CD4-positive, alpha-beta T cell treated with Interleukin-4 for 4 hours (primary cell): ENCODE results near the gene FXYD6.
A peak's percentile ranks its signal among the peaks of the same experiment; 100 is the strongest.

Experiments used
- DNase-seq: peaks from one replicate; pipeline ENCODE4 v3.0.0-alpha.2; 2020

FXYD6 gene

DNA sequence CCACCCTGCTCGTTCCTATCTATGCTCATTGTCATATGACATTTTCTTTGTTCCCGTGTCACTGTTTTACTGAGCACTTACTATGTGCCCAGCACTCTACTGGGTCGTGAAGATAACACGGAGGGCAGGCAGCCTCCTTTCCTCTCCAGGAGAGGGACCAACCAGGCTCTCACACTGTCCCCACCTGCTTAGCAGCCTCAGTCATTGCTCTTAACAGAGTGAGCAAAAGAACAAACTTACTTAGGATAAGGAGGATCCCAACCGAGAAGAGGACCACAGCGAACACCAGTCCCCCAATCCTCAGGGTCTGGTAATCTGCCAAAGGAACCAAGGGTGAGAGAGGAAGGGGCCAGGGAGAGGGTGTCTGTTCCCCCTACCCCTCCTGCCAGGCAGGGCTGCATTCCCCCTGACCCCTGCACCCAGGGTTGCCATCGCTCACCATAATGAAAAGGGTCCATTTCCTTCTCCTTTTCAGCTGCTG lies 34.9 kb downstream of the FXYD6 start:
- no peak for DNase-seq

DNA sequence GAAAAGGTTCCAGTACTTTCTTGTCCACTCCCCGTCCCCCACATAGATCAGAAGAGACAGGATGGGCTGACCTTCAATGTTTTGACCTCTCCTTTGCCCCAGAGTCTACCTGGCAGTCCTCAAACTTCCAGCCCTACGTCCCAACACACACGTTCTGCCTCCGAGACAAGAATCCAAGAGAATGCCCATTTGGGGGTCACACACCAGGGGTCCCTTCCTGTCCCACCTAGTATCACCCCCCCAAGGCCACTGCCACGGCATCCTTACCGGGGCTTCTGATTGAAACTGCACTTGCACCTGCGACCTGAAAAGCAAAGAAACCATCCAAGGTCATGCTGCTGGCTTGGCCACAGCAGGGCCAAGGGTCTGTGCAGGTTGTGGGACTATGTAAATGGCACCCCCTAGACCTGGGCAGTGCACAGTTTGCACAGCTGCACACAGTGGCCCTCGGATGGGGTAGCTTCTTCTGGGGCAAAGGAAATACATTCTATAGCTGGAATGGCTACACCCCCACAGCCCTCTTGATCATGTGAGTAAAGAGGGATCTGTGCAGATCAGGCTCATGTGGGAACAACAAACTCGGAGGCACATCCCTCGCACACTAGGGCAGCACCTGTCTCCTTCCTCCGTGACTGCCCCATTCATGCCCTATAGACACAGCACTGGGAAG lies 35.4 kb downstream of the FXYD6 start:
- no peak for DNase-seq

DNA sequence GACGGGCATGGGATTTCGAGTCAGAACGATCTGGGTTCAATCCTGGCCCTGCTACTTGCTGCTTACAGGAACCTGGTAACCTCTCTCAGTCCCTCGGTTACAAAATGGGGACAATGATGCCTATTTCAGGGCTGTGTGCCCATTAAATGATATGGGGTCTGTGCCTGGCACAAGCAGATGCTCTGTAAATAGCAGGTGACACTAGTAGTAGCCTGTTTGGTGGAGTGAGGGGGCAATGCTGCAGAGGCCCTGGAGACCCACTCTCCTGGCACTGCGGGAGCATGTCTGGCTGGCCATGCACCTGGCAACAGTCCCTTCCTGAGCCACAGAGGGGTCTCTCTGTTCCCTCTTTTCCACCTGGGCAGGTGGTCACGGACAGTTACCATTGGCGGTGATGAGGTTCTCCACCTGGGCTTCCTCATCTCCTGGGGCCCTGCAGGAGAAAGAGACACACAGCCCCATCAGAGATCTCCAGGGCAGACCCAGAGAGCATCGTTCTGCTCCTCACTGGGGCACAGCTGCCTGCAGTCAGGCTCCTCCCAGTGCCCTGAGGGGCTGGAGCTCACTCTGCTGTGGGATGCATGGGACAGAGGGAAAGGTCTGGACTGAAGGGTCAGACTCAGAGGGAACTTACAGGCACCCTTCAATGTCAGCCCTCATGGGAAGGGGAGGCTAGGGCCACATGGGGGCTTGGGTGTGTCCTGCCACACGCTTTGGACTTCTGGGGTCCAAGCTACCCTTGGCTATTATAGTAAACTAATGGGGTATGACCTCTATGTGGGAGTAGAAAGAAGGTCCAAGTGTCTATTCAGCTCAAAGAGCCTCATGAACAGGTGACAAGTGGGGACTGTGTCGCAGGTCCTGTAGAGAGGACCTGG lies 36.3 kb downstream of the FXYD6 start:
- DNase-seq = no peak

DNA sequence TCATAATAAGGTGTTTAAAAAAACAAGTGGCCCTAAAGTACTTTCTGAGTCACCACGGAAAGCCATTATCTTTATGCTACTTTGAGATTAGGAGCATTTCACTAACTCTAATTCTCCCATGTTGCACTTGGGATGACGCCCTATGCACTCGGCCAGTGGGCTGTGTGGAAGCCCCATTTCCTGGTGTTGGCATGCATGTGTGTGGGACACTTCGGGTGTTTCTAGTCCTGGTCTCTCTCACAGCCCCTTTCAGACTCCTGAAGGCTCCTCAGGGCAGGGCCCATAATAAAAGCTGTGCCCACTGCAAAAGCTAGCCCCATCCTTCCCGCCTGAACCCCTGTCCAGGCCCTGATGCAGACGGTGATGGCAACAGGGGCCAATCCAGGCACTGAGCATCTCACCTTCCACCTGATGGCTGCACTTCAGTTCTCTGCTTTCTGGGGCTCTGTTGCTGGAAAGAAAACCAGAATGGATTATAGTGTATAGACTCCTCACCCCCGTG lies 37.0 kb downstream of the FXYD6 start:
- DNase-seq = no peak

DNA sequence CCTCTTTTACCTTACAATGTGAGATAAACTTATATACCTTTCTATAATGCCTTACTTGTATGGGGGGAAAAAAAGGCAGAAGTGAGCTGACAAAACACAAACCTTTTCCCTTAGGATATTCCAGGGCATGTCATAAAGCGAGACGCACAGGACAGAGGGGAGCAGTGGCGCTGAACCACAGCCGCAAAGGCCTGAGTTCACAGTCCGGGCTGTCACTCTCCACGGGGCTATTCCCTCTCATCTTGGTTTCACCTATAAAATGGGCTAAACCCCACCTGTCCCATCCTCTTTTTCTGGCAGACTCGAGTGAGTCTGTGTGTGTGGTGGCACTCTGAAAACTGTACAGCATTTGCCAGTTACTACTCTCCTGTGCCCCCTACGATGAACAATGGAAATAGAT lies 37.6 kb downstream of the FXYD6 start:
- no peak for DNase-seq

DNA sequence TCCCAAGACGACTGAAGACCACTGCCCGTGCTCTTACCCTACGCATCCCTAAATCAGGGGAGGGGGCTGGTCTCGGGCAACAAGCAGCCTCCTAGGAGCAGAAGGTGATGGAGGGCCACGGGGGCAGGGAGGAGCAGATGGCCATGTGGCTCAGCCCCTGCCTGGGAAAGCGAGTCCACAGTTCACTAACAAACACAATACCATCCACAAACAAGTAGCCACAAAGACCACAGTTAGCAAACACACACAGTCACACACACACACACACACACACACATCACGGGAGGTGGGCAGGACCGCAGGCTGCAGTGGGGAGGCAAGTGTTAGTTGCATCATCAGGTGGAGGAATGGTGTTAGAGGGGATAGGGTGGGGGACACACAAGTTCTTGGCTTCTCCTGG lies 38.7 kb downstream of the FXYD6 start:
- peak; percentile 34 for DNase-seq

DNA sequence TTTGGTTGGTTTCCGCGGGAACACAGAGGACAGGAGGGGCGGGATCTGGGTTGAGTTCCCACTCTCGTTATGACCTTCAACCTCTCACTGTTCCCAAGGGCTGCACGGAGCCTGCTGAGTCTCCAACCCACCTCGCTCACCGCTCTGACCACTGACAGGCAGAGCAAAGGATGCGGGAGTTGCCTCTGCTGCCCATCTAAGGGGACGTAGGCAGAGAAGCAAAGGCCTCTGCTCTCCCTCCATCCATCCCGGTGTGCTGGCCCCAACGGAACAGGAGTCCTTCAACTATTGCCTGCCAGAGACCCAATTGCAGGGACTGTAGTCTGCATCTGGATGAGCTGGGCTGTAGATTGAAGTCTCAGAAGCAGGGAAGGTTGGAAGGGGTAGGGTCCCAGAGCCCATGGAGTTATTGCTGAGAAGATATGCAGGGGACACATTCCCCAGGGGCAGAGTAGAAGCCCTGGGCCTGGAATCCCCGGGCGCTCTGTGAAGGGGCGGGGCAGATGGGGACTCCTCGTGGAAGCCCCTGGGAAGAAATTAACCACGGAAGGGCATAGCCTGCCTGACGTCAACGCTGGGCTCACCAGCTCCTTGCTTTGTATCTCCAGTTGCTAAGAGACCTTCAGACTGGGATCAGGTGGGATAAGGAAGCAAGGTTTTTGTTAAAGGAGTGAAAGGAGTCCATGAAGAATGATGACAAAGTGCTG lies 39.2 kb downstream of the FXYD6 start:
- DNase-seq = no peak

DNA sequence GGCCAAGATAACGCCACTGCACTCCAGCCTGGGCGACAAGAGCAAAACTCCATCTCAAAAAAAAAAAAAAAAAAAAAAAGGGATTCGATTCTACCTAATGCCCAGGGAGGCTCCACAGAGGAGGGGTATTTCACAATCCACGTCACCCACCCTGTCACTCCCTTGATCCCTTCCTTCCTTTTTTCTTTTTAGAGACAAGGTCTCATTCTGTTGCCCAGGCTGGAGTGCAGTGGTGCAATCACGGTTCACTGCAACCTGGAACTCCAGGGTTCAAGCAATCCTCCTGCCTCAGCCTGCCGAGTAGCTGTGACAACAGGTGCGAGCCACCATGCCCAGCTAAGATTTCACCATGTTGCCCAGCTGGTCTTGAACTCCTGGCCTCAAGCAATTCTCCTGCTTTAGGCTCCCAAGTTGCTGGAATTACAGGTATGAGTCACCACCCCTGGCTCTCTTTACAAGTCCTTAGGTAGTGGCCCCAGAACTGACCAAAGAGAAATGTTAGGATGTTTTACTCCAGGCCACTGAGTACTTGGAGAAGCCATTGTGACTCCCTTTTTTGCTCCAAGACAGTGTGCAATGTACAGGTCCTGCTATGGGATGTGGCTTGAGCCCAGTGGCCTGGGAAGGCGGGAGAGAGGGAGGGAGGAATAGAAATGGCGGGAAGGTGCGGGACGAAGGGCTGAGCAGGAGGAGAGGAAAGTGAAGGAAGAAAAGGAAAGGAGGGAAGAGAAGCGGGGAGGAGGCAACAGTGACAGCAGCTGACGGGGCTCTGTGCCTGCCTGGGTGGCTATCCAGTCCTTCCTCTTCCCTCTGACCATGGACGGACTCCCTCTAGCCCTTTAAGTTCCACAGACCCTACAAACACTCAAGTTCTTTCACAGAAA lies 40.1 kb downstream of the FXYD6 start:
- no peak for DNase-seq

DNA sequence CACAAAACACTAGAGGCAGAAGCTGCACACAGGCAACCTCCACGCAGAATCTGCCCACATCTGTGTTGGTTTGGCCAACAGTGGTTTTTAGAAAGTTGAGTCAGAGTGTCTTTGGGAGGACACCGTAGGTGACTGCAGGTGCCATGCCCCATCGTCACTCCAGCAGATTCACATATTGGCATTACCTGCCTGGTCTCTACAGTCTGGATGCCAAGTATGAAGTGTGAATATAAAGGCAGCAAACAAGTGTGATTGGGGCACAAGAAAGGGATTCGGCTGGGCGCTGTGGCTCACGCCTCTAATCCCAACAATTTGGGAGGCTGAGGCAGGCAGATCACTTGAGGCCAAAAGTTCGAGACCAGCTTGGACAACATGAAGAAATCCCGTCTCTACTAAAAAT lies 40.9 kb downstream of the FXYD6 start:
- DNase-seq = no peak

DNA sequence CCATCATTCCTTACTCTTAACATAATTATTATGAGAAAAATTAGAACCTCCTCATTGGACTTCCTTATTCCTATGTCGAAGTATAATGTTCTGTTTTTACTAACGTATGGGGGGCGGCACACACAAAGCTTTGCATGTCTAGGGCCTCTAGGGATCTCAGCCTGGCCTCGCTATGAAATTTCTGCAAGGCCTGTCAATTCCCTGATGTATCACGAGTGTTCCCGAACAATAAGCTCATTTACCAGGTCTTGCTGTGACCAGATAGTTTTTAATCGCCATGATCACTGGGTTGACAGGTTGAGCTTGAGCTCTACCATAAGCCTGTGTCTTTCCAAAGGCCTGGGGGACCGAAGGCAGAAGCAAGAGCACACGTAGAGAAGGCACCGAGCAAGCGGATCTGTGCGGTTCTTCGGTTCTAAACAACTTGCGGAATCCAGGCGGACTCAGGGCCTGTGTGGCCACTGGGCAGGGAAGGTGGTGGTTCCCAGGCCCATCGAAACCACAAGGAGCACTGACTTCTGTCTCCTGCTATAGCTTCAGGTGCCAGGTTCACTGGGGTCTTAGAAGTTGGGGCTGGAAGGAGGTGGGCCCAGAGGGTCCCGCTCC lies 41.5 kb downstream of the FXYD6 start:
- DNase-seq = no peak

DNA sequence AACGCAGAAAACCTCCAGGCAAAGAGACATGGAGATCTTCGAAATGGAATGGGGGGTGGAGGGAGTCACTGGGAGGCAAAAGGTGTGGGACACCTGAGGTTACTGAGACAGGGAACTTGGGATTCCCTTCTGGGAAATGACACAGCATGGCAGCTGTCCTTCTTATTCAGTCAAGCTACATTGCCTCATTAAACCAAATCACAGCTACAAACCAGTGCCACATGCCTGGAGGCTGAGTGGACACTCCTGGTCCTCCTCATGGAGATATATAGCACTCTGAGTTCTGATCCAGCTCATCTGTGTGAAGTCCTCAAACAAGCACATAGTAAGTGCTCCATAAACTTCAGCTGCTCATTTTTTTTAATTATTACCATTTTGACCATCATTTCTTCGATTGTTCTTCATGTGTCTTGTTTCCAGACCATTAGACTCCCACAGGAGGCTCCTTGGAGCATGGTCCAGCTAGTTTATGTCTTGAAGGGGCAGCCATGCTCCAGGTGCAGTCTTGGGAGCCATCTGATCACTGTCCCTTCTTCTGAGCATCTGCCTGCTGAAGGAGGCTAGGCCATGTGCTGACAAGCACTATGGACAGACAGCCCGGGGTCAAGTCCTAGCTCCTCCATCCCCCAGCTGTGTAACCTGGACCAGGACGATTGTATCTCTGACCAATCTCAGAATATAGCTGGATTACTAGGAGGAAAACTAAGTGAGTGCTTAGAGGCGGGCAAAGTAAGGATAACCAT lies 42.2 kb downstream of the FXYD6 start:
- DNase-seq = no peak

DNA sequence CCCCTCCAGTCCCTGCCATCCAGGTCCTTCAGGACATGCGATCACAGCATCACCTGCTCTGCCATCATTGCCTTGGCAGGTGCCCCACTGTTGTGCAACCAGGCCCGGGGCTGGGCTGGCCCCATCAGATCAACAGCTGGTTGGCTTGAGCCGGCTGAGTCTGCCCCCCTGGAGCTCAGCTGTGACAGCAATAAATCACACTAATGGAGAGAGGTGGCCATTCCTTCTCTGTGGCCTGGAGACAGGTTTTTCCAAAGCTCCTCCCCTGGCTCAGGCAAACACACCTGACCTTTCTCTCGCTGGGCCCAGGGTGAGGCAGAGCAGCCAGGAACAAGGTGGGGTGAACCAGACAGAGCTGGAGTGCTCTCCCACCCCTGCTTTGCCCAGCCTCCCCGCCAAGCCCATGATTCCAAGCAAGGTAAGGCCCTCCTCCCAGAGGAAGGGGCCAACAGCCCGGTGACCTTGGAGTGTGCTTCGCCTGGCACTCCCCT lies 43.0 kb downstream of the FXYD6 start:
- no peak for DNase-seq

DNA sequence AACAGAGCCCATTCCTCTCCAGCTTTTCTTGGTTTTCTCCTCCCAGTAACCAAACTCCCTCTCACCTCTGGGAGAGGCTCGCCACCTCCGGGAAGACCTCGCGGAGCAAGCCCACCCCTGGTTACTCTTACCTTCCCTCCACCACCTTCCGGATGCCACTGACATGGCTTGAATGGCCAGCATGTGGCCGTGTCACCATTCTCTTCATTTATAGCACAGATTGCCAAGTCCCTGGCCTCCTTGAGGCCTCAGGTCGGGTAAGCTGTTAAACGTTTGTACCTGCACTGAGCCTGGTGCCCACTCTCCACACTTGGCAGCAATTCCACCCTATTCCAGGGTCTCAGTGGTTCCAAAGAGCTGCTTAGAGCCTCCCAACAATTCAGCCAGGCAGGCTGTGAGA lies 43.9 kb downstream of the FXYD6 start:
- no peak for DNase-seq

DNA sequence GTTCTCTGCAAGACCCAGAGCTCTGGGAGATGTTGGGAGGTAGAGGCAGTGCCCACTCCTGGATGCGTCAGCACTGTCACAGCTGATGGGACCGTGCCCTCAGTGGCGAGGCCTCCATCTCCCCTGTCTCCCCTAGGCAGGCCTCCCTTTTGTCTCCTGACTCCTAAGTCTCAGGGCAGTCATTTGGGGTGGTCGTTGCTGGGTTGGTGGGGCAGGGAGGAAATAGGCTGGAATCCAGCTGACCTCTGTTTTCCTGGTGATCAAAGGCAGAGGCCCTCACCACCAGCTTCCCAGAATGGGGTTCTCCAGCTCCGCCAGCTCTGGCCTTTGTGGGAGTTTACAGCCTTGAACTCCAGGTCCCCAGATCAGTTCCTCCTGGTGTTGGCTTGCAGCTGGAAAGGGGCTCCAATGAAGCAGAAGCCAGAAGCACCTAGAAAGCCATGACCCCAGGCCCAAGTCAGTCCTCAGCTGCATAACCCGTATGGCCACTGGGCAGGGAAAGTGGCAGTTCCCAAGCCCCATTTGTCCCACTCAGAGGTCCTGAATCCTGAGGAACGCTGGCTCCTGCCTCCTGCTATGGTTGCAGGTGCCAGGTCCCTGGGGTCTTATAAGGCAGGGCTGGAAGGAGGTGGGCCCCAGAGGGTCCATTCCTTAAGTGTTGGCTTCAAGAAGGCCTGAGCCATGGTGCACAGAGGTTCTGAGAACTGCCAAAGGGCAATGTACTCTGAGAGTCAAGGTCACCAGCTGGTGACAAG lies 44.6 kb downstream of the FXYD6 start:
- DNase-seq = no peak

DNA sequence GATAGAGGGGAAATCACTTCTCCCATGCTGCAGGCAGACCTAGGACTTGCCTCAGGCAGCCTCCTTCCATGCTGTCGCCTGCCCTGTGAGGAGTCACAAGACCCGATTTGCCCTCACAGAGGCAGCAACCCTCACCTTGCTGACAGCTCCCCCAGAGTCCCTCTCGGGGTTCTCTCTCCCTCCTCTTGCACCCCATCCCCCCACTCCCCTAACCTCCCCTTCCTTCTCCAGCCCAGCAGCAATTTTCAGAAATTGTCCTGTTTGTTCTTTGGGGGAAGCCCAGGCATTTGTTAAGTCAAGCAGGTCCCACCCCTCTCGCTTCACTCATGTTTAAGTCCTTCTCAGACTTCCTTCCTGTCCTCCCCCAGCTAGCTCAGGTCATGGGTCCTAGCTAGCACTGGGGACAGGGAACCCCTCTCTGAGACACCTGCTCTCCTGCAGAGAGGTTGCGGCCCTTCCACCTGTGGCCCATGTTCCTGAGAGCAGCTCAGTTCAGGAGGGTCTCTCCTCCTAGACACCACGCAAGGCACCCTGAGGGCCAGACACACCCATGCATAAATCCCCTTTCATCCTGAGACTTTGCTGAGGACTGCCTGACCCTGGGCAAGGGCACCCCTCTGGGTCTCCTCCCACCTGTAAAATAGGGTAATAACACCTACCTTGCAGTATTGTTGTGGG lies 45.6 kb downstream of the FXYD6 start:
- no peak for DNase-seq

DNA sequence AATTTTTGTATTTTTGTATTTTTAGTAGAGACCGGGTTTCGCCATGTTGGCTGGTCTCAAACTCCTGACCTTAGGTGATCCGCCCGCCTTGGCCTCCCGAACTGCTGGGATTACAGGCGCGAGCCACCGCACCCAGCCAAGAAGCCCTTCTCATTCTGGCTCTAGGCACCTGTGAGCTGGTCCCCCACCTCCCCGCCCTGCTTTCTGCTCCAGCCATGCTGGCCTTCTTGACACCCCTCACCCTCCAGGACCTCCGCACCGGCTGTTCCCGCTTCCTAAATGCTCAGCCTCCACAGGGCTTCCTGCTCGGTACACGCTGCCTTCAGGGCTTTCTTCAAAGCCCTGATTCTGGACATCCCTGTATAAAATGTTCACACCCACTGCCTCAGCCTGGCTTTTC lies 46.4 kb downstream of the FXYD6 start:
- no peak for DNase-seq

DNA sequence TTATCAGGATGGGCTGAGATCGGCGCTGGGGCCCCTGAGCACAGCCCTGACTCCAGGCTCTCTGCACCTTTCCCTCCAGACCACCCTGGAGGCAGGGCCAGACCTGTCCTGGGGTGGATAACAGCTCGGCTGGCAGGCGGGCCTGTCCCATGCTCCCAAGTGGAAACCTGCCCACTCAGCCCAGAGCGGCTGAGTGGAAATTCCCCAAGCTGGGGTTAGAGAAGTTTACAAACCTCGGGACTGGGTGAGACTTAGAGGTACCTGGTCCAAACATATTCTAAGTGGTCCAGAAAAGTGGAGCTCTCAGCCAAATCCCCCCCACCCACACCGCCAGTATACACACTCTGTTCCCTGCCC lies 47.1 kb downstream of the FXYD6 start:
- no peak for DNase-seq

DNA sequence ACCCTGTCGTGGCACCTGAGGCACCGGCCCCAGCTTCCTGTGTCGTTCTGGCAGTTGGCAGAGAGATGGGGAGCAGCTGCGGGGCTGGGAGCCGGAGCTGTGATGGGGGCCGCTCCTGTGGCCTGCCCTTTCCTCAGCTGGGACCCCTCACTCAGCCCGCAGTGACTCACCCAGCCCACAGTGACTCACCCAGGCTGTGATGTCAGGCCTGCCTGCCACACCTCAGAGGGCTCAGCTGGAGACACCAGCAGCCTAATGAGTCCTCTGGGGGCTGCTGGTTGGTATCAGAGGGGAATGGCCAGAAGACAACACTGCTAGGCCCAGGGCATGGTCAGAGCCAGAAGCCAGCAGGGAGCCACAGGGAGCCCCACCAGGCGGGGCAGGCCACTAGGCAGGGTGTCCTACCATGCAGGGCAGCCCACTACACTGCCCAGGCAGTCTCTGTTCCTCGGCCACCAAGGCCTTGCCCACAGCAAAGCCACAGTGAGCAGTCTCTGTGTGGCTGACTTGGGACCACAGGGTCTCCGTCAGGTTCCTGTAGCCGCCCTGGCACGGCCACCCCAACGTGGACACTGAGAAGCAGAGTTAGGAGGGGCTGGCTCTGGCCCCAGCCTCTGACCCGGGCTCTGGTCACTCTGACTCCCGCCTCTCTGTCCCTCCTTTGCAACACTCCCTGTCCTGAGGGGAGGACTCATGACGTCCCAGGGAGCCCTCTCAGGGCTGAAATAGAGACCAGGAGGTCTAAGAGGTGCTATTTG lies 47.7 kb downstream of the FXYD6 start:
- peak; percentile 91 for DNase-seq
